Measurements from ENCODE around the gene BIRC2. TPM values are rescaled to one million over a fixed set of nuclear protein-coding genes. Genes with fewer than 3 reads are reported as not detected.
"Not testable (repeated sequence)": the region's sequence is repeated elsewhere in the genome, so short reads cannot be mapped to it uniquely, and the experiment has no call there.

The BIRC2 gene
- total RNA-seq, 2 experiments from 2014 or later, result 26.6 to 26.9 TPM

DNA sequence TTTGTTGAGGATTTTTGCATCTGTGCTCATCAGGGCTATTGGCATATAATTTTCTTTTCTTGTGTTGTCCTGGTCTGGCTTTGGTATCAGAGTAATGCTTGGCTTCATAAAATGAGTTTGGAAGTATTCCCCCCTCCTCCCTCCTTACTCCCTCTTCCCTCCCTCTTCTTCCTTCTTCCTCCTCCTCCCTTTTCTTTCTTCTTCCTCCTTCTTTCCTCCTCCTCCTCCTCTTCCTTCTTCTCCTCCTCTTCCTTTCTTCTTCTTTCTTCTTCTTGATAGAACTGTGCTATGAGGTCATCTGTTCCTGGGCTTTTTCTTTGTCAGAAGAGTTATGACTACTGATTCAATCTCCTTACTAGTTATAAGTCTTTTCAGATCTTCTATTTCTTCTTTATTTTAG lies 10.1 kb downstream of the BIRC2 start:
- Mint-ChIP-seq H3K4me1 (ENCODE audit: low read depth) (peaks cover 65% of the 10 kb centered on the region), H3K27ac (peak overlapping the region; percentile 9), H3K27me3 (ENCODE audit: low read depth) (no peaks in the 10 kb centered on the region), H3K4me3 (no peak overlapping the region), H3K36me3 (ENCODE audit: low read depth) (peaks cover 63% of the 10 kb centered on the region), H3K9me3 (peaks cover 4% of the 10 kb centered on the region)
- DNase-seq, result no peak
- intact Hi-C loops (cut with micrococcal nuclease), result no loop called here
- CTCF ChIA-PET, result interaction anchor here (1.5 kb wide), 1 partner anchor 34 kb away, joined by 3 read pairs; no protein-coding TSS in a partner anchor

DNA sequence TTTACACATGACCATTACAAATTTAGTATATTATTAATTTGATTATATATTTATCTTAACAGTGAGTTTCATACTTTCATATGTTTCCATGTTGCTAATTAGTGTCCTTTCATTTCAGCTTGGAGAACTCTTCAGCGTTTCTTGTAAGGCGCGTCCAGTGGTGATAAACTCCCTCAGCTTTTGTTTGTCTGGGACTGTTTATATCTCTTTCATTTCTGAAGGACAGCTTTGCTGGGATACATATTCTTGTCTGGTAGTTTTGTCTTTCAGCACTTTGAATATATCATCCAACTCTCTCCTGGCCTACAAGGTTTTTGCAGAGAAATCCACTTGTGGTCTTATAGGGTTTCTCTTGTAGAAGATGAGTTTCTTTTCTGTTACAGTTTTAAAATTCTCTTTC lies 12.4 kb downstream of the BIRC2 start:
- Mint-ChIP-seq H3K27me3 (ENCODE audit: low read depth) (no peaks in the 10 kb centered on the region), H3K36me3 (ENCODE audit: low read depth) (peaks cover 66% of the 10 kb centered on the region), H3K4me3 (no peak overlapping the region), H3K9me3 (peaks cover 4% of the 10 kb centered on the region), H3K4me1 (ENCODE audit: low read depth) (peaks cover 65% of the 10 kb centered on the region), H3K27ac (no peak overlapping the region)
- CTCF ChIA-PET, result interaction anchor here (0.6 to 3.4 kb wide), 7 partner anchors 10 to 307 kb away, joined by 3 to 18 read pairs (median 5); no protein-coding TSS in a partner anchor
- DNase-seq, result no peak
- intact Hi-C loops (cut with micrococcal nuclease), result no loop called here

DNA sequence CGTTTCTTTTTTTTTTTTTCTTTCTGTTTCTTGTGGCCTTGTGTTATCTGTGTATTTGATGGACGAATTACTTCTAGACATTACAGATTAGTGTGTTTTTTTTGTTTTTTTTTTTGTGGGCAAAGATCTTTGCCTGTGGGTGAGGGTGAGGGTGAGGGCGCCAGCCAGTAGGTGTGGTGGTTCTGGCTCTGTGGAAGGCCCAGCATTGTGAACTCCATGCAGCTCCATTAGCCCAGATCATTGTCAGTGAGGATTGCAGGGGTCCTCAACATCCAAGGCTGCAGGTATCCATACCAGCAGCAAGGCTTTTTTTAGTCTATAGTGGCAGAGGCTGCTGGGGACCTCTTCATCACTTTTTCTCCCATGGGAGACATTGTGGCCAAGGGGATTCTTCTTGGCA lies 13.7 kb downstream of the BIRC2 start:
- peaks cover 56% of the 10 kb centered on the region for H3K4me1 Mint-ChIP-seq (ENCODE audit: low read depth)
- intact Hi-C loops (cut with micrococcal nuclease), result loop anchor here (1.0 kb wide), 1 partner anchor 13 kb away; the partner anchor contains the start of gene BIRC2
- CTCF ChIA-PET, result interaction anchor here (0.6 to 3.4 kb wide), 5 partner anchors 8 to 252 kb away, joined by 3 to 18 read pairs (median 5); no protein-coding TSS in a partner anchor

DNA sequence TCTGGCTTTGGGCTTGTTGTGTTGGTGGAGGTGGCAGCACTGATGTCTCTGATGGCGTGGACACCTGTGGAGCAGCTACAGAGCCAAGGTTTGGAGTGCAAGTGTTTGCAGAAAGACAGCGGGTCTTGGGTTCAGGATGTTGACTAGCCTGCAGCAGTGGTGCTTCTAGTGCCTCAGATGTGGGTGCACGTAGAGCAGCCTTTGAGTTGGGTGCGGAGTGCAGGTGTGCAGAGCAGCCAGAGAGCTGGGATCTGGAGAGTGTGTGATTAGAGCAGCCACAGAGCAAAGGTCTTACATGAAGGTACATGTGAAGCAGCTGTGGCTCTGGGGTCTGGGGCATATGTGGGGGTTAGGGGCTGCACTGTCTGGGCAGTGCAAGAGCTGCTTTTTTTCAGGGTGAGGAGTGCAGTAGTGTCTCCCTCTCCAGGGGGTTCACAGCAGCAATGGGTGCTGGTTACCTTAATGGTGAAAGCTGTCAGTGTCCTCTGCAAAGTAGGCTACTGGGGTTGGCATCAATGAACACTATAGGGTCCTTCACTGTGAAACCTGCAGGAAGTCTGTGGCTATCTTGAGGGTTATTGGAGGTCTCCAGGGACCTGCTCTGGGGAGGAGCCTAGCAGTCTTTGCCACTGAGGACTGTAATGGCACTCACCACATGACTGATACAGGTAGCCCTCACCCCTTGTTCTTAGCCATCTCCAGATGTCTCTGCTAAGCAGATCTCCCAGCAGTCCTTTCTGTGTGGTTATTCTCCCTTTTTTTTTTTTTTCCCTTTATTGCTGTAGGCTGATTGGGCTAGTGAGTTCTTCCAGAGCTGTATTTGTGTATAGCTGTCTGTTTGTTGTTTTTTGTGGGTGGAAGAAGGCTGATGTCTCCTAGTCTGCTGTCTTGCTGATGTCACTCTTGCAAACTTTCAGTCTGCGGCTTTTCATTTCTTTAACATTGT lies 14.3 kb downstream of the BIRC2 start:
- H3K27me3 Mint-ChIP-seq (ENCODE audit: low read depth), result no peaks in the 10 kb centered on the region
- CTCF ChIA-PET, result interaction anchor here (1.0 to 3.4 kb wide), 2 partner anchors 29 to 251 kb away, joined by 5 to 17 read pairs; no protein-coding TSS in a partner anchor
- peak overlapping the region; percentile 49 for H3K4me3 Mint-ChIP-seq
- DNase-seq, result peak; percentile 44
- intact Hi-C loops (cut with micrococcal nuclease), result loop anchor here (1.0 kb wide), 2 partner anchors 14 to 73 kb away; partner anchors contain the start of gene BIRC2
- peaks cover 1% of the 10 kb centered on the region for H3K9me3 Mint-ChIP-seq
- H3K4me1 Mint-ChIP-seq (ENCODE audit: low read depth), result peaks cover 54% of the 10 kb centered on the region
- H3K27ac Mint-ChIP-seq, result peak overlapping the region; percentile 79
- H3K36me3 Mint-ChIP-seq (ENCODE audit: low read depth), result peaks cover 59% of the 10 kb centered on the region

More for the DNA sequence above, 13.7 kb downstream of the BIRC2 start:
- Mint-ChIP-seq H3K27ac (peak overlapping the region; percentile 79), H3K4me3 (peak overlapping the region; percentile 49), H3K9me3 (peaks cover 1% of the 10 kb centered on the region), H3K36me3 (ENCODE audit: low read depth) (peaks cover 66% of the 10 kb centered on the region), H3K27me3 (ENCODE audit: low read depth) (no peaks in the 10 kb centered on the region)
- DNase-seq, result no peak

DNA sequence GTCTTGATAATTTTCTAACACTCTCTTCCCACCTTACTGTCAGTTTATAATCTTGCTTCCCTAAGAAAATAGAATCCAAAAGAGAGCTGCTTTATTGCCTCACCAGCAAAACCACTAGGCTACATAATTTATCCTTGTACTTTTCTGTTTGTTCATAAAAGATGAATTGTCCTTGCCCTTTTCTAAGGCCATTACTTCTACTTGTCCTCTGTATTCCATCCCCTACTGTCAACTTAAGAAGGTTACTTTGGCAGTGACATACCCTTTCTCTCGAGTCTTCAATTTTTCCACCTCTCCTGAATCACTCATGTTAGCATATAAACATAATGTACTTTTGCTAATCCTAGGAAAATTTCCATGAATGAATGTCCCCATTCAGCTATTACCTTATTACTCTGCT lies 18.0 kb downstream of the BIRC2 start:
- CTCF ChIA-PET, result interaction anchor here (1.3 to 1.8 kb wide), 3 partner anchors 23 to 131 kb away, joined by 3 to 6 read pairs (median 6); no protein-coding TSS in a partner anchor
- Mint-ChIP-seq H3K27ac (no peak overlapping the region), H3K9me3 (peaks cover 1% of the 10 kb centered on the region), H3K36me3 (ENCODE audit: low read depth) (peaks cover 56% of the 10 kb centered on the region), H3K4me1 (ENCODE audit: low read depth) (peaks cover 50% of the 10 kb centered on the region), H3K4me3 (no peak overlapping the region), H3K27me3 (ENCODE audit: low read depth) (no peaks in the 10 kb centered on the region)
- no peak for DNase-seq
- intact Hi-C loops (cut with micrococcal nuclease), result no loop called here

DNA sequence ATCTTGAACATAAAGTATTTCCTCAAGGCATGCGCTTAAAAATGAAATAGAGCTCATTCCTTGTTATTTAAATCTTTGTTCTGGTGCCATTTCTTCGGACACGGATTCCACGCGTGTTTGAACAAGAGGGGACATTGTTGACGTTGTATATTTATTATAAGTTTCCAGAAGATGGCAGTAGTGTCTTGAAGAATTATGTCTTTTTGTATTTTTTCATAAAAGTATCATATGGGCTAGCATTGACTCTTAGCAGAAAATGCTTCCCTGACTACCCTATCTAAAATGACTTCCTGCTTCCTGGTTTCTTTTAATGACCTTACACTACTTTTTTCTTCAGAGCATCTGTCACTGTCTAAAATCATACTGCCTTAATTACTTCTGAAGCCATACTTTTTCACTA lies 20.4 kb downstream of the BIRC2 start:
- Mint-ChIP-seq H3K9me3 (no peaks in the 10 kb centered on the region), H3K27me3 (ENCODE audit: low read depth) (no peaks in the 10 kb centered on the region), H3K36me3 (ENCODE audit: low read depth) (peaks cover 45% of the 10 kb centered on the region), H3K4me1 (ENCODE audit: low read depth) (peaks cover 34% of the 10 kb centered on the region), H3K4me3 (no peak overlapping the region), H3K27ac (peak overlapping the region; percentile 1)
- intact Hi-C loops (cut with micrococcal nuclease), result loop anchor here (1.0 kb wide), 4 partner anchors 63 to 299 kb away; no protein-coding TSS in a partner anchor
- CTCF ChIA-PET, result interaction anchor here (0.7 to 3.8 kb wide), 13 partner anchors 8 to 299 kb away, joined by 3 to 19 read pairs (median 4); no protein-coding TSS in a partner anchor
- no peak for DNase-seq

DNA sequence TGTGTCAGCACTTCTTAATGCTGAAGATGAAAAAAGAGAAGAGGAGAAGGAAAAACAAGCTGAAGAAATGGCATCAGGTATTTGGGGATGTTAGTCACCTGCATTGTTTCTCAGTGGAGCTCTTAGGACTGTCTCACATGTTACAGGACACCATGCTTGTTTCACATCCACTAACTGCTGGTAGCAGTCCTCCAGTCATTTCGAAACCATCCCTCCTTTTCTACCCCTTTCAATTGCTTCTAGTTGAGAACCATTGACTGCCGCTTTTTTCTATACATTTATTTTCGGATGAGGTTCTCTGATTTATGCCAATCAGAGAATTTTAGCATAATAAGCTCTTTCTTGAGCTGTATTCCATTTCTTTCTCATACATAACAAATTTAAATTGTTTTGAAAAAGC lies 21.5 kb downstream of the BIRC2 start:
- Mint-ChIP-seq H3K27ac (peak overlapping the region; percentile 61), H3K27me3 (ENCODE audit: low read depth) (no peaks in the 10 kb centered on the region), H3K4me1 (ENCODE audit: low read depth) (peaks cover 31% of the 10 kb centered on the region), H3K9me3 (peaks cover 1% of the 10 kb centered on the region), H3K4me3 (no peak overlapping the region), H3K36me3 (ENCODE audit: low read depth) (peaks cover 41% of the 10 kb centered on the region)
- no peak for DNase-seq
- intact Hi-C loops (cut with micrococcal nuclease), result loop anchor here (1.0 kb wide), 1 partner anchor 85 kb away; no protein-coding TSS in a partner anchor
- CTCF ChIA-PET, result interaction anchor here (0.6 to 3.8 kb wide), 8 partner anchors 15 to 245 kb away, joined by 3 to 19 read pairs (median 4); no protein-coding TSS in a partner anchor

DNA sequence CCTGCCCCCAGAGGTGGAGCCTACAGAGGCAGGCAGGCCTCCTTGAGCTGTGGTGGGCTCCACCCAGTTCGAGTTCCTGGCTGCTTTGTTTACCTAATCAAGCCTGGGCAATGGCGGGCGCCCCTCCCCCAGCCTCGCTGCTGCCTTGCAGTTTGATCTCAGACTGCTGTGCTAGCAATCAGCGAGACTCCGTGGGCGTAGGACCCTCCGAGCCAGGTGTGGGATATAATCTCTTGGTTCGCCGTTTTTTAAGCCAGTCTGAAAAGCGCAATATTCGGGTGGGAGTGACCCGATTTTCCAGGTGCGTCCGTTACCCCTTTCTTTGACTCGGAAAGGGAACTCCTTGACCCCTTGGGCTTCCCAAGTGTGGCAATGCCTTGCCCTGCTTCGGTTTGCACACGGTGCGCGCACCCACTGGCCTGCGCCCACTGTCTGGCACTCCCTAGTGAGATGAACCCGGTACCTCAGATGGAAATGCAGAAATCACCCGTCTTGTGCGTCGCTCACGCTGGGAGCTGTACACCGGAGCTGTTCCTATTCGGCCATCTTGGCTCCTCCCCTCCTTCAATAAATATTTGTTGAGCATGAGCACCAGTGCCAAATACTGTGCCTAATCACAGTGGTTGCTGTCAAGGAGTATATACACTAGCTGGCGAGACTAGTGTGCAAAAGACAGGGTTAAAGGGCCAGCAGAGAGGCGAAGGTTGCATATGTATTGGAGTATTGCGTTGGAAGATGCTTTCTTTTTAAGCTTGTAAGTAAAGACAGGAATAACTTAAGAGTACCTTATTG lies 27.8 kb downstream of the BIRC2 start:
- H3K9me3 Mint-ChIP-seq; H3K27me3 Mint-ChIP-seq (ENCODE audit: low read depth); H3K4me3 Mint-ChIP-seq; intact Hi-C loops (cut with micrococcal nuclease); DNase-seq; H3K27ac Mint-ChIP-seq: not testable (repeated sequence)
- CTCF ChIA-PET, result interaction anchor here (1.0 to 2.1 kb wide), 4 partner anchors 8 to 238 kb away, joined by 3 to 15 read pairs (median 4); no protein-coding TSS in a partner anchor
- peaks cover 28% of the 10 kb centered on the region for H3K4me1 Mint-ChIP-seq (ENCODE audit: low read depth)
- H3K36me3 Mint-ChIP-seq (ENCODE audit: low read depth), result peaks cover 35% of the 10 kb centered on the region

DNA sequence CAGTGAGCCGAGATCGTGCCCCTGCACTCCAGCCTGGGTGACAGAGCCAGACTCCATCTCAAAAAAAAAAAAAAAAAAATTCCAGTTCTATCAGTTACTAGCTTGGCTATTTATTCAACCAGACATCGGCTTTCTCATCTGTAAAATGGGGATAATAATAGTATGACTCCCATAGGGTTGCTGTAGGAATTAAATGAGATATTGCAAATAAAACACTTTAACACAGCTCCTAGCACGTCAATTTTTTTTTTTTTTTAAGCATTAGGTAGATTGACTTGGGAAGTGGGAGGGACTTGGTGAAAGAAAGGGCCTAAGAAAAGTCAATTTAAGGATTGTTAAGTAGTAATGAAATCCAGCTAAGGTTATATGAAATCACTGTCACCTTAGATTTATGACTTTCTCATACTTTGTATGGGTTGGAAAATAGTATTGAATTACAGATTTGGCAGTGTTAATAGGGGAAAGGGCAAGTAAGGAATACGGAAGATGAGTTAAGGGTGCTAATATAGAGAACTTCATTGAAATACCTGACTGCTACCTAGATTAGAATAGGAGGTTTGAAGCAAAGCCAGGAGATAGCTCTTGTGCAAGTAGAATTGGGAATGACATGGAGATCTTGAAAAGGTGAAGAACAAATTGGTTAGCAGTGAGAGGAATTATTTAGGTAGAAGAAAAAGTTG lies 28.8 kb downstream of the BIRC2 start:
- no peak for DNase-seq
- CTCF ChIA-PET, result interaction anchor here (1.0 to 2.1 kb wide), 5 partner anchors 9 to 237 kb away, joined by 3 to 15 read pairs (median 6); no protein-coding TSS in a partner anchor
- H3K9me3 Mint-ChIP-seq, result peaks cover 1% of the 10 kb centered on the region
- H3K36me3 Mint-ChIP-seq (ENCODE audit: low read depth), result peaks cover 41% of the 10 kb centered on the region
- H3K27ac Mint-ChIP-seq, result no peak overlapping the region
- H3K4me3 Mint-ChIP-seq, result no peak overlapping the region
- H3K4me1 Mint-ChIP-seq (ENCODE audit: low read depth), result peaks cover 28% of the 10 kb centered on the region
- no peaks in the 10 kb centered on the region for H3K27me3 Mint-ChIP-seq (ENCODE audit: low read depth)
- intact Hi-C loops (cut with micrococcal nuclease), result no loop called here

DNA sequence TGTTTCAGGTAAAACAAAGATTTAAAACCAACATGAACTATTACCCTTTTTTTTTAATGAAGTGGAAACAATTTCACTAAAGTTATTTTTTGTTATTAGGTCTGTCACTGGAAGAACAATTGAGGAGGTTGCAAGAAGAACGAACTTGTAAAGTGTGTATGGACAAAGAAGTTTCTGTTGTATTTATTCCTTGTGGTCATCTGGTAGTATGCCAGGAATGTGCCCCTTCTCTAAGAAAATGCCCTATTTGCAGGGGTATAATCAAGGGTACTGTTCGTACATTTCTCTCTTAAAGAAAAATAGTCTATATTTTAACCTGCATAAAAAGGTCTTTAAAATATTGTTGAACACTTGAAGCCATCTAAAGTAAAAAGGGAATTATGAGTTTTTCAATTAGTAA lies 30.9 kb downstream of the BIRC2 start:
- Mint-ChIP-seq H3K4me1 (ENCODE audit: low read depth) (peaks cover 29% of the 10 kb centered on the region), H3K9me3 (peaks cover 1% of the 10 kb centered on the region), H3K27ac (no peak overlapping the region), H3K27me3 (ENCODE audit: low read depth) (no peaks in the 10 kb centered on the region), H3K36me3 (ENCODE audit: low read depth) (peaks cover 37% of the 10 kb centered on the region), H3K4me3 (no peak overlapping the region)
- intact Hi-C loops (cut with micrococcal nuclease), result loop anchor here (2.0 kb wide), 1 partner anchor 21 kb away; no protein-coding TSS in a partner anchor
- DNase-seq, result no peak
- CTCF ChIA-PET, result no interaction called here

DNA sequence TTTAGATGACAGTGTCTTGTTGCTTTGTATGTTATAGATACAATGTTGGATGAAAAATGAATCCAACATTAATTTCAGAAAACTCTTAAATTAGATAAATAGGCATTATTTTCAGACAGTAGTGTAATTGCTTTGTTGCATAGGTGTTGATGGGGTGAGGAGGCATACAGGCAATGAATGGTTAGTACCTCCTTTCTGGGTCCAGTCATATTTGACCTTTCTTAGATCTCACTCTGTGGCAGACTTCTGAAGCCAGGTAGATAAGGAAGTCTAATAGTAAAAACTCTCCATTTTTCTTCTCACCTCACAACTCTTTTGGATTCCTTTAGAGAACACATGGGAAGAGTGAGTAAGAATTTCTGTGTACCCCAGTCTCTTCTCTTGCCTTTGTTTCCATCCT lies 31.8 kb downstream of the BIRC2 start:
- no peak for DNase-seq
- no peaks in the 10 kb centered on the region for H3K27me3 Mint-ChIP-seq (ENCODE audit: low read depth)
- no peaks in the 10 kb centered on the region for H3K9me3 Mint-ChIP-seq
- intact Hi-C loops (cut with micrococcal nuclease), result loop anchor here (2.0 kb wide), 1 partner anchor 20 kb away; no protein-coding TSS in a partner anchor
- H3K36me3 Mint-ChIP-seq (ENCODE audit: low read depth), result peaks cover 35% of the 10 kb centered on the region
- peaks cover 27% of the 10 kb centered on the region for H3K4me1 Mint-ChIP-seq (ENCODE audit: low read depth)
- H3K27ac Mint-ChIP-seq, result no peak overlapping the region
- CTCF ChIA-PET, result interaction anchor here (1.5 to 4.0 kb wide), 2 partner anchors 12 to 37 kb away, joined by 8 to 34 read pairs; no protein-coding TSS in a partner anchor
- no peak overlapping the region for H3K4me3 Mint-ChIP-seq

All from activated naive CD4-positive, alpha-beta T cell treated with anti-CD3 and anti-CD28 coated beads for 36 hours (primary cell).